Activated T-cell treated with anti-CD3 and anti-CD28 coated beads, Interleukin-2, amount 50 U/mL, for 48 hours (primary cell): Measurements from ENCODE around the gene HARBI1.

Experiments used
- DNase-seq, 2 experiments: peaks; one replicate each; pipeline ENCODE4 v3.0.0-alpha.2; 2020

The HARBI1 gene

DNA sequence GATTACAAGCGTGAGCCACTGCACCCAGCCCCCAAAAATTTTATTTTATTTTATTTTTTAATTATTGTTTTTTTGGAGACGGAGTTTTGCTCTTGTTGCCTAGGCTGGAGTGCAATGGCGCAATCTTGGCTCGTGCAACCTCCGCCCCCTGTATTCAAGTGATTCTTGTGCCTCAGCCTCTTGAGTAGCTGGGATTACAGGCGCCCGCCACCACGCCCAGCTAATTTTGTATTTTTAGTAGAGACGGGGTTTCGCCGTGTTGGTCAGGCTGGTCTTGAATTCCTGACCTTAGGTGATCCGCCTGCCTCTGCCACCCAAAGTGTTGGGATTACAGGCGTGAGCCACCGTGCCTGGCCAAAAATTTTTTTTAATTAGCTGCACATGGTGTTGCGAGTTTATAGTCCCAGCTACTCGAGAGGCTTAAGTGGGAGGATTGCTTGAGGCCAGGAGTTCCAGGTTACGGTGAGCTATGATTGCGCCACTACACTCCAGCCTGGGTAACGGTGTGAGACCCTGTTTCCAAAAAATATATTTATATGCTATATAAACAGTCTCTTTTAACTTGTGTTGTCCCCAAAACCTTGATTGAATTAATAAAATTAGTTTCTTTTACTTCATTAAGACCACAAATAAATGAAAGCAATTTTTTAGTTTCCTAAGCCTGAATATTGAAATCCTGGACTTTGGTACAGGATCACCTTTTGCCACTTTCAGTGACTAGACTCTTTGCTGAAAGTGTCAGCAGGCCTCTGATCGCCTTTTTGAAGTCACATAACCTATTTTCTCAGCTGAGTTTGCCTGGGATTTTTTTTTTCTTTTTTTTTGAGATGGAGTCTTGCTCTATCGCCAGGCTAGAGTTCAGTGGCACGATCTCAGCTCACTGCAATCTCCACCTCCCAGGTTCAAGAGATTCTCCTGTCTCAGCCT, 16.5 kb upstream of the HARBI1 start:
- DNase-seq = no peak

DNA sequence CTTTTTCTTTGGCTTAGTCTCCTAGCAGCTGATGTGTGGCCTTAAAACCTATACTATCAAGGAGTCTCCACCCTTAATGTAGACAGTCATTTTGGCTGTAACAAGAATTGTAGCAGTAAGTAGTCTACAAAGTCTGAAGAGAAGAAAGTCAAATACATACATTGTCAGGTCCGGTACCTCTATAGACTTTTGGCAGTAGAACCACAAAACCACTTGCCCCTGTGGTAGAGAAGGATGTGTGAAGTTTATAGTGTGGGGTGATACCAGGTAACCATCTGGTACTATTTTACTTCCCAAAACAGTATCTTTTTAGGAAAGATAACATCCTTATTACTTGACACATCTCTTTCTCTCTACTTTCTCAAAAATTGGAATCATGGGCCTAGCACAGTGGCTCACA, 15.5 kb upstream of the HARBI1 start:
- no peak for DNase-seq

DNA sequence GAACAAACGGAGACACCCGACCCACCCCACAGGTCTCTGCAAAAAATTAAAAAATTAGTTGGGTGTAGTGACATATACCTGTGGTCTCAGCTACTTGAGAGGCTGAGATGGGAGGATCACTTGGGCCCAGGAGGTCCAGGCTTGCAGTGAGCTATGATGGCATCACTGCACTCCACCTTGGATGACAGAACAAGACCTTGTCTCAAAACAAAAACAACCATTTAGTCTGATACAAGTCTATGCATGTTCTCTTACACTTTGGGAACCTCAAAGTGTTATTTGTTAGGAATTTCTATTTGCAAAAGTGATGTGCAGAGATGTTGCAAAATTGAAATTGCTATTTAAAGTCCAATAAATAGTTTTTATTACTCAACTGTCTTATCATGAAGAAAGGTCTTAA, 14.6 kb upstream of the HARBI1 start:
- DNase-seq = no peak

DNA sequence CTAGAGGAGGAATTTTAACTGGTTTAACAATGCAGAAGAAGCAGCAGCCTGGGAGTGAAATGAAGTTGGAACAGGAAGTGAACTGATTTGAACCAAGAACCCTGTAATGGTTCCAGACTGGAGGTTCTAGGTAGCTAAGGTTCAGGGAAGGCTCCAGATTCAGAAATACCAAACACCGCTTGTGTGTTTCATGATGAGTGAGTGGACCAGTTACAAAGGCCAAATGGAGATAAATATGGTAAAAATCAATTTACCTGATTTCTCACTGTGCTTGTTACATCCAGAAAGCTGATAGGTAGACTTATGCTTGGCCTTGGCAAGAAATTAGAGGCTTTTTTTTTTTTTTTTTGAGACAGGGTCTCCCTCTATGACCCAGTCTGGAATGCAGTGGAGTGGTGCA, 13.2 kb upstream of the HARBI1 start:
- DNase-seq = no peak

DNA sequence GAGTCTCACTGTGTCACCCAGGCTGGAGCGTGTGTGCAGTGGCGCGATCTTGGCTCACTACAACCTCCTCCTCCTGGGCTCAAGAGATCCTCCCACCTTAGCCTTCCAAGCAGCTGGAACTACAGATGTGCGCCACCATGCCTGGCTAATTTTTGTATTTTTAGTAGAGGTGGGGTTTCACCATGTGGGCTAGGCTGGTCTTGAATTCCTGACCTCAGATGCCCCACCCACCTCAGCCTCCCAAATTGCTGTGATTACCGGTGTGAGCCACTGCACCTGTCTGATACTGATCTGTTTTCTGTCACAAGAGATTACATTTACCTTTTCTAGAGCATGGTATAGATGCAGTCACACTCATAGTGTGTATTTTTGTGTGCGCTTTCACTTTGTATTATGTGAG, 11.9 kb upstream of the HARBI1 start:
- DNase-seq = no peak

DNA sequence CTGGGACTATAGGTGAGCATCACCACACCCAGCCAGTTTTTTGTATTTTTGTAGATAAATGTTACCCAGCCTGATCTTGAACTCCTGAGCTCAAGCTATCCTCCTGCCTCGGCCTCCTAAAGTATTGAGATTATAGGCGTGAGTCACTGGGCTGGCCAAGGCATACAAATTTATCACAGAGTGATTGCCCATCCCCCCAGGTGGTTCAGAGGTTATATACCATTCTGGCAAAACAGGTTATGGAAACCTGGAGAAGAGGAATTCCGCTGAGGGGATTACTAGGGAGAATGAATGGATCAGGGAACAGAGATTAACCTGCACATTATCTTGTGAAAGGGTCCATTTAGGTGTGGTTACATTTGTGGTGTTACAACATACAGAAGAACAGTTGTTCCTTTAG, 8.4 kb upstream of the HARBI1 start:
- no peak for DNase-seq

DNA sequence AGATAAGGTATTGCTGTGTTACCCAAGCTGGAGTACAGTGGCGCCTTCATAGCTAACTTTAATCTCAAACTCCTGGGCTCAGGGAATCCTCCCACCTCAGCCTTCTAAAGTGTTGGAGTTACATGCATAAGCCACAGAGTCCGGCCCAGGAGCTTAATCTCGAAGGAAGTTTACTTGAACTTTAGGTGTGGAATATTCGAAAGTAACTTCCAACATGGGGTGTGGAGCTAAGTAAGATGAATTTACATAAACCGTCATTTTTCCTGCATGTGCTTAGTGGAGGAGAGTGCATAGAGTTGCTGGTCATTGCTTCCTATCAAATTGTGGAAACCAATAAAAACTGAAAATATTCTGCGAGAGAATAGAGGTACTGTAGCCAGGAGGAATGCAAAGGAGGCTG, 1.8 kb upstream of the HARBI1 start:
- DNase-seq = no peak

DNA sequence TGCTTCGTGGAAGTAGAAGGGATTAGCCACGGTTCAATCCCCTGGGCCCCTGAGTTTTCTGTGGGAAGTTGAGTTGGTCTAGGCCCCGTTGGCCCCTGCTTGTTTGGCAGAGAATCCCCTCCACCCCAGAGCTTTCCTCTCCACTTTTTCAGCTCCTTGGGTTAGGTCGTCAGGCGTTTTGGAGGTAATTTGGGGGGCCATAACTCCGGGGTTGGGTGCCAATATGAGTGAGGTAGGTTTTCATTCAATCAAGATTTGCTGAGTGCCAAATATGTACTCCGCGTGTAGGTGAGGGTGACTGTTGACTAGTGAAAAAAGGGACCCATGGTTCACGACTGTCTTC, 916 bp upstream of the HARBI1 start:
- DNase-seq = no peak

DNA sequence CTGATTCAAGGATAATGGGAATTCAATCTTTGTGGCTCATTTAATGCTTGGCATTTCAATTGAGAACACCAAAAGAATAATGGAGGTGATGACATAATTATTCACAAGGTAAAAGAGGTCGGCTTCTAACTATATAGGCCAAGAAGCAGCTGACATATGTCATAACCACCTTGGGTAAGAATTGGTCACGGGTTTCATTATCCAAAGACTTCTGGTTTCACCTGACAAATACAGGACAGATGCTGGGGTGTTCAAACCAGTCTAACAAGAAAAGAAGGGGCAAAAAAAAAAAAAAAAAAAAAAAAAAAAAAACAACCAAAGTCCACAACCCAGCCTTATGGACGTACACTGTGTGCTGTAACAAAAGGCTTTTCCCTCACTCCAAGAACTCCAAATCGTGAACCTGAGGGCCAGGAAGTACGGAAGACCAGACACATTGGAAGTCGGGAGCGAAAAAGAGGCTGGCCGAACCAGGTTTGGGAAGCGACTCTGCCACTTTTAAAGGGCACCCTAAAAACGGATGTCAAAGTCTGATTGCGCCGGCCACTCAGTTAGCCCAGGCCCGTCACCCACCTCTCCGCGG, 385 bp downstream of the HARBI1 start:
- no peak for DNase-seq

DNA sequence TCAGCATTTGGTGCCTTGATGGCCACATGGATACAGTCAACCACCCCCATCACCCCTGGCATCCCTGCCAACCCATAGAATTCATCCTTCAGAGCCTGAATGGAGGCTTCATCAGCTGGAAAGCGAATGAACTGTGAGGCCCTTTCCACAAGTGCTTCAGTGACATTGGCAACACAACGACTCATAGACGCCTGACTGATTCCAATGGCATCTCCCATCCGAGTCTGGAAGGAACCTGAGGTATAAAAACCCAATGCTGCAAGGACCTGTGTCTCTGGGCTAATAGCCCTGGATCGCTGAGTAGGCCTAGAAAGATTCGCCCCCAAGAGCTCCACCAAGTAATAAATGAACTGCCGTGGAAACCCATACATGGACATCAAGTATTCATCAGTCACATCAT, 1.3 kb downstream of the HARBI1 start:
- DNase-seq = no peak

DNA sequence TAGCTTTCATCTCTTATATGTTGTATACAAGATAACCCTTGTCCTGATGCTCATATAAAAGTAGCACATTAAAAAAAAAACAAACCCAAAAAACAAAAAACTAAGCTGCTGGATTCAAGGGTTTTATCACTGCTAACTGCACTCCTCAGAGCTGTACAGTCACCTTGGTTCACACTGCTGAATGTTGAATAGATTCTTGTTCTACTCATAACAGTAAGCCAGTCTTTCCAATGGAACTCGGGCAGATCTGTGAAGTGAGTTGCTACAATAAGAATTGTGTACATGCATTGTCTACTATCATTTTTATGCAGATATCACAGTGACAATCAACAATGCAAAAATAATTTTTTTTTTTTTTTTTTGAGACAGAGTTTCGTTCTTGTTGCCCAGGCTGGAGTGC, 4.7 kb downstream of the HARBI1 start:
- DNase-seq = no peak

DNA sequence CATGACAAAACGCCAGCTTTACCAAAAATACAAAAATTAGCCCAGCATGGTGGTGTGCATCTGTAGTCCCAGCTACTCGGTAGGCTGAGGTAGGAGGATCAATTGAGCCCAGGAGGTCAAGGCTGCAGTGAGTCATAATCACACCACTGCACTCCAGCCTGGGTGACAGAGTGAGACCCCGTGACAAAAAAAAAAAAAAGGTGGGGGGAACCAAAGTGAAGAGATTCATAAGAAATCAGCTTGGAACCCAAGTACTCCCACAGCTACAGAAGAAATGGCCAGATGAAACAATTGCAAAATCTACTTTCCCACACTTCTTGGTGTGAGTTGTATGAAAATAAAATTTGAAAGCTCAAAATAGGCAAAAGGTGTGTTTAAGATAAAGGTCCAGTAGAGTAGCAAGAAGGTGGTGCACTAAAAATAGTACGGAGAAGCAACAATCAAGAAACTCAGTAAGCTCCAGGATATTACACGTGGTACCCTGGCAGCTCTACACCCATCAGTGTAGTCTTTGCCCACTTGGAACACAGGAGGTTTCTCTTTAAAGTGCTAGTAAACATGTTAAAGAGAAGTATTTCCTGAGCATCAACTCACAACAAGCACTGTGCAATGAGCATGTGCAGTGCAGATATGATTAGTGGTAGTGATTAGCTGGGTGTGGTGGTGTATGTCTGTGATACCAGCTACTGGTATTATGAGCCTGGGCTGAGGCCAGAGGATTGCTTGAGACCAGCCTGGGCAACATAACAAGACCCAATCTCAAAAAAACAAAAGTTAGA, 5.3 kb downstream of the HARBI1 start:
- no peak for DNase-seq

DNA sequence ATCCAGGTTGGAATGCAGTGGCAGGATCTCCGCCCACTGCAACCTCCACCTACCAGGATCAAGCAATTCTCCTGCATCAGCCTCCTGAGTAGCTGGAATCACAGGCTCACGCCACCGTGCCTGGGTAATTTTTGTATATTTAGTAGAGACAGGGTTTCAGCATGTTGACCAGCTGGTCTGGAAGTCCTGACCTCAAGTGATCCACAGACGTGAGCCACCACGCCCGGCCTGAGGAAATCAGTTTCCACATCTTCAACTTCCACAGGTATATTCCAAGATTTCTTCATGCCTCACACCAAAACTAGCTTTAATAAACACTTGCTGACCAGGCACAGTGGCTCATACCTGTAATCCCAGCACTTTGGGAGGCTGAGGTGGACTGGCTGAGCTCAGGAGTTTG, 7.6 kb downstream of the HARBI1 start:
- DNase-seq = no peak

DNA sequence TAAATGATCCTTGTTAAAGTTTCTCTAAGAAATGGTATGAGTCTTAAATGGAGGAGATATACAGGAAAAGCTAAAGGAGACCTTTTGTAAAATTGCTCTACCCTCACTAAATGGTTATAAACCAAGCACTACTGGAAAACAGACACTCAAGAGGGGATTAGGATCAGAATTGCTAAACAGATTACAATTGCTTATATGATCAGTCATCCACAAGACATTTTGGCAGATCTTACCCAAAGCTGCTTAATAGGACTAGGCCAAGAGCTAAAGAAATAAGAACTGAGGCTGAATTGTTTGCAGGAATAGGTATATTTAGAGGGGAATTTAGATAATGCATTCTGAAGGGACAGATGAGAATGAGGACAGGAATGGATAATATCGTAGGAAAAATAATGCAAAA, 9.5 kb downstream of the HARBI1 start:
- DNase-seq = no peak

DNA sequence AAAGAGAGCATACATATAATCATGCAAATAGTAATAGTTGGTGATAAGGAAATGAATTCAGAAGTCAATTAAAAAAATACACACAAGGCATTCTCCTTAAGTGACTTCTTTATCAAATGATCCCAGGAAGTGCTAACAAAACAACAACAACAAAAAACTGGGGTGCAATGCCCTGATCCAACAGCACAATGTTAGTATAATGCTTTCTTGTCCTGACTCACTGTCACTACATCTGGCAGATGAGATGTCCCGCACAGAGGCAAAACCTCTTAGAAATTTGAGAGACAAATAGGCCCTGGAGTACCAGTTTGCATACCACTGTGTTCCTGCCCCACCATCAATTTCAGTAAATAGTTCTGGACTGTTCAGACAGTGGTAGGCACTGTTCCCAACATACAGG, 12.2 kb downstream of the HARBI1 start:
- no peak for DNase-seq

DNA sequence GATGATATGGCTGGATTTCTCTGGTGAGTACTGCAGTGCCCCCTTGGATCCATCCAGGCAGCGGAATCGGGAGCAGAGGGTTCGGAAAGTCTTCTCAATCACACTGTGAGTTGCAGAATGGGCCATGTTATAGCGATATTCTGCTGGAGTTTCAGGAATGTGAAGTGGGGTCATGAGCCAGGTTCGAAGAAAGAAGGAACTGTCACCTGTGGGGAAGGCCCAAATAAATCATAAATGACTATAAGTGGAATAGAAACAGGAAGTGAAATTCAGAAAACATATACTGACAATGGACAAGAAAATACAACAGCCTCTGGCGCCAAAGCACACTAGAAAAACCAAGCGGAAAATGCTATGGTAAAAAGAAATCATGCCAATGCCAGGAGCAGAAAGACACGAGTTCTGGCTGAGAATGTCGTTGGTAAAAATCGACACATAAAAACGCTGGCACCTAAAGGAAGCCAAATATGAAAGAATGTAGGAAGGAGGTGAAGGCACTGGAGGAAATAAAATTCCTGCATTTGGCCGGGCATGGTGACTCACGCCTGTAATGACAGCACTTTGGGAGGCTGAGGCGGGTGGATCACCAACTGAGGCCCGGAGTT, 13.2 kb downstream of the HARBI1 start:
- DNase-seq = no peak

DNA sequence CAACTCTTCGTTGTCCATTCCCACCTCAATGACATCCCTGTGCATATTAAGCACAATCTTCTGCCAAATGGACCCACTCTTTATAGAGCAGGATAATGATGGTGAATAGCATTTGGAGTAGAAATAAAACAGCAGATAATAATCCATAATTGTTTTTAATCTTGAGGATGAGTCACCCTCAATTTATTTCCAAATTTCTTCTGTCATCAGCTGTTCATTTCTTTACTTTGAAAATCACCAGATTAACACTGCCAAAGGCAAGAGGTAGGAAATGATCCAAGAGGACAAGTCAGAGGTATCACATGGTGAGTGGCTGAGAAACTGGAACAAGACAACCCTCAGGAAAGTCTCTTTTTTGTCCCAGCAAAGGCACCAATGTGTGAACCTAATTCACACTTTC, 15.9 kb downstream of the HARBI1 start:
- no peak for DNase-seq

DNA sequence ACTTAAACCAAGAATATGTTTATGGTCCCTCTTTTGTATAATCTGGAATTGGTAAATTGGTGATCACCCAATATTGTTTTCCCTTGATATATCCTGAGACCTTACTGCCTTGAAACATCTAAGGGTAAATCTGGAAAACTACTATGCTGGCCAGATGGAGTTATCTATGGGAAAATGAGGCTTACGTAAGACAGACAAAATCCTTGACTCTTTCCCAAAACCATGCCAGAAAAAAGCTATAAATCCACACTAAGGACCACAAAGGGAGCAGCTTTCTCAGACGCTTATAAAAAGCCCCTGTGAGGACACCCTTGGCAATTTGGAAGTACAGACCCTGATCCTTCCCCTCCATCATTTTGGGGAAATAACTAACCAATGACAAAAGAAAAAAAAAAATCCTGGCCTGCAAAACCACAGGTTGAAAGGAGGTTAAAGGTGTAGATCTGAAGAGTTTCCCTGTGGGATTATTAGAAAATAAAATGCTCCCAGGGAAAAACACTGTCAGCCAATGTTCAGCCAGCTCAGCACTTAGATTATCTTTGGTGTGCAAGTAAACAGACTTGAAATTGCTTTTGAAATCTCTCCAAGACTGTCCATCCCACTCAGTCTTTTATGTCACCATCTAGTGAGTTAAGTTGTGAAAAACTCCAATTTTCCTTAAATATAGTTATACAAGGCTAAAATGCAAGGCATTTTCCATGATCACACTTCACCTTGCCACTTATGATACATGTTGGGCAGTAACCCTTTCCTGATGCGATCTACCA, 16.6 kb downstream of the HARBI1 start:
- no peak for DNase-seq

DNA sequence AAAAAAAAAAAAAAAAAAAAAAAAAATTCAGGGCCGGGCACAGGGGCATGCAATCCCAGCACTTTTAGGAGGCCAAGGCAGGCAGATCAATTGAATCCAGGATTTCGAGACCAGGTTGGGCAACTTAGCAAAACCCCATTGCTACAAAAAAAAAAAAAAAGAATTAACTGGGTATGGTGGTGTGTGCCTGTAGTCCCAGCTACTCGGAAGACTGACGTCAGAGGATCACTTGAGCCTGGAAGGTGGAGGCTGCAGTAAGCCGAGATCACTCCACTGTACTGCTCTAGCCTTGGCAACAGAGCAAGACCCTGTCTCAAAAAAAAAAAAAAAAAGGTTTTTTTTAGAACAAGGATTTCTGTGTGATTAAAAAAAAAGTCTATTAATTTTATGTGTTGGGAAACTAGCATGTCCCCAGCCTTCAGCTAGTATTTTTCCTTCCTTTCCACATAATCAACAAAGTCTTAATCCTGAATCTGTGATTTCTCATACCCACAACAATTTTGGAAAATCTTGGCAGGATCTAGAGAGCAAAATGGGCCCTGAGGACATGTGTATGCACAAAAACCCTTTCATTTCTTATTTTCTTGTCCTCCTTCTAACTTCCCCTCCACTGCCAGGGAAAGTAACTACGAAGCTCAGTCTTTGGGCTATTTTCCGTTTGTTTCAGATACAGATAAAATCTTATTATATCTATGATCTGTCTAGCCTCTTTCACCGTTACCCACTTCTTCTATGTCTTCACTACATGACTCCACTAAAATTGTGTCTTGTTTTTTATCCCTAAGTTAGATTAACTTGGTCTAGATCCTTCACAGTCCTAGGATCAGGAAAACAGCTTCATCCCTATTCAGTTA, 17.5 kb downstream of the HARBI1 start:
- no peak for DNase-seq

DNA sequence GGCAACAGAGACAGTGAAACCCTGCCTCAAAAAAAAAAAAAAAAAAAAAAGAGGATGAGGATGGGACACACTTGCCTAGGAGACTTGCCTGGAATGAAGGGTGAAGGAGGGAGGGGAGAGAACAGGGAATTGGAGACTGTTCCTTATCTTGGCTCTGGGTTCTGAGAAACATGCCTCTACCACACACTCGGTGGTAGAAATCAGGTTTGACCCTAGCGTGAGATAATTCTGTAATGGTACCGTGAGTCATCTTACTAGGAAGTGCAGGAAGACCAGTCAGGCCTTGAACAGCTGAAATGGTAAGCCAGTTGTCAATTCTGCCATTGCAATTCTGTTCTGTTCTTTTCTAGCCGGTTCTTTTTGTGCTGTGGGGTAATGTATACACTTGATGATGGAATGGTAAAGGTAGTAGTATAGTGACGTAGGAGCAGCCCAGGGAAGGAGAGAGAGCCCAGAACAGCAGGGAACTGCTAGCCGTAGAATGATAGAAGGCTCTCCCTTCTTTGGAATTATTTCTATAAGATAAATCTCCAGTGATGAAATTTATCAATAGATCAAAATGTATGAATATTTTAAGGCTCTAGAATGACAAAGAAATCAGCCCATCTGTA, 19.3 kb downstream of the HARBI1 start:
- DNase-seq = no peak

DNA sequence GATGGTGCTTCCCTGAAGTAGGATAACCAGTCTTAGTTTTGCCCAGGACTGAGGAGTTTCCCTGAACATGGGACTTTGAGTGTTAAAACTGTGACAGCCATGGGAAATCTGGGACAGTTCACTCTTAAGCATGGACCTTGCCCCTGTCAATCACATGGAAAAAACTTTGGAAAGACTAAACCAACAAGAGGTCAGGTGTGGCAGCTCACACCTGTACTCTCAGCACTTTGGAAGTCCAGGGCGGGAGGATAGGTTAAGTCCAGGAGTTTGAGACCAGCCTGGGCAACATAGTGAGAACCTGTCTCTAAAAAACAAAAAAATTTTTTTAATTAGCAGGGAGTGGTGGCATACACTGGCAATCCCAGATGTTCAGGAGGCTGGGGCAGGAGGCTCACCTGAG, 19.9 kb downstream of the HARBI1 start:
- DNase-seq = no peak
